HUES6 (cell line): Measurements from ENCODE around the gene SLC1A4.
"Not testable (repeated sequence)": the region's sequence is repeated elsewhere in the genome, so short reads cannot be mapped to it uniquely, and the experiment has no call there.

Experiments used
- H3K27ac ChIP-seq: 2 replicates; pipeline ENCODE4 v1.7.0; 2013; ENCODE audit warnings: low read depth, mild to moderate bottlenecking, low read length, inconsistent platforms
- H3K27me3 ChIP-seq: 2 replicates; pipeline ENCODE4 v1.6.1; 2013; ENCODE audit warnings: low read length; ENCODE audit not compliant: control insufficient read depth, insufficient read depth
- H3K36me3 ChIP-seq: 2 replicates; pipeline ENCODE4 v1.6.1; 2013; ENCODE audit warnings: low read length; ENCODE audit not compliant: control insufficient read depth, insufficient read depth
- H3K4me1 ChIP-seq: 2 replicates; pipeline ENCODE4 v1.6.1; 2013; ENCODE audit warnings: low read length; ENCODE audit not compliant: control insufficient read depth, insufficient read depth
- H3K4me3 ChIP-seq: 2 replicates; pipeline ENCODE4 v1.5.1; 2013; ENCODE audit warnings: low read depth, low read length
- H3K9ac ChIP-seq: one replicate; pipeline ENCODE4 v1.6.1; 2013; ENCODE audit warnings: mild to moderate bottlenecking, low read length
- H3K9me3 ChIP-seq: 2 replicates; pipeline ENCODE4 v1.6.1; 2013; ENCODE audit warnings: low read depth, low read length; ENCODE audit not compliant: control insufficient read depth, insufficient read depth

The SLC1A4 gene

DNA sequence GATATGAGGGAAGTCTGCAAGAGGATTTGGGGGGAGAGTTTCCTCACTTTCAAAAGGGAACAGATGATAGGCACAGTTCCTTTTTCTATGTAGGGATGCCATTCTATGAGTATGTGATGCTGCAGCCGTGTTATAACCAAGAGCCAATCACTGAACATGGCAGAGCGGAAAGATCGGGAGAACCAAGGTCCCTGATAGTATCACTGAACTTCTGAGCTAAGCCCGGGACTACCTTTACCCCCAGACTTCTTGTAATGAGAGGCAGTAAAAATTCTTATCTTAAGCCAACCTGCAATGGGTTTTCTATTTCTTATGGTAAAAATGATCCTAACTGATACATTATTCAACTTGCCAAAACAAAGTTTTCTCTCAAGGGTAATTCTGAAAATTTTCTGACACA lies 21.6 kb upstream of the SLC1A4 start:
- Histone ChIP-seq H3K9ac (no peak overlapping the region), H3K9me3 (no peaks in the 10 kb centered on the region), H3K27ac (no peak overlapping the region), H3K4me3 (no peak overlapping the region), H3K4me1 (no peaks in the 10 kb centered on the region), H3K27me3 (no peaks in the 10 kb centered on the region), H3K36me3 (no peaks in the 10 kb centered on the region)

DNA sequence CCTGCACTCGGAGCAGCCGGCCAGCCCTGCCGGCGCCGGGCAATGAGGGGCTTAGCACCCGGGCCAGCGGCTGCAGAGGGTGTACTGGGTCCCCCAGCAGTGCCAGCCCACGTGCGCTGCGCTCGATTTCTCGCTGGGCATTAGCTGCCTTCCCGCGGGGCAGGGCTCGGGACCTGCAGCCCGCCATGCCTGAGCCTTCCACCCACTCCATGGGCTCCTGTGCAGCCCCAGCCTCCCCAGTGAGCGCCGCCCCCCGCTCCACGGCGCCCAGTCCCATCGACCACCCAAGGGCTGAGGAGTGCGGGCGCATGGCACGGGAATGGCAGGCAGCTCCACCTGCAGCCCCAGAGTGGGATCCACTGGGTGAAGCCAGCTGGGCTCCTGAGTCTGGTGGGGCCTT lies 20.1 kb upstream of the SLC1A4 start:
- H3K4me3 ChIP-seq, H3K4me1 ChIP-seq, H3K9me3 ChIP-seq, H3K36me3 ChIP-seq, H3K9ac ChIP-seq, H3K27ac ChIP-seq, H3K27me3 ChIP-seq: not testable (repeated sequence)

DNA sequence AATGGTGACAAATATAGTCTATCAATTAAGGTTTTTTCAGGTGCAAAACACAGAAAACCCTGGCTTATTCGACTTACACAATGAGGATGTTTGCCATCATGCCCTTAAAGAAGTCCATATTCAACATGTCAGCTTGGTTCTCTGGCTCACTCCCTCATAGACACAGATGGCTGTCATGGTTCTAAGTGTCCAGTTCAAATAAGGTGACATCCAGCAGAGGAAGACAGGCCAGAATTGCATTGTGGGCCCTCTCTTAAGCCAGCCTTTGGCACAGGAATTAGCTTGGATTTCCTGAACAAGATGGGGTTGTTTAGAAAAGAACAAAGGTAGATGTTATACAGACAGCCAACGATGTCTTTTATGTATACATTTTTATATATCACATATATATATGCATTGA lies 18.7 kb upstream of the SLC1A4 start:
- Histone ChIP-seq H3K27me3 (no peaks in the 10 kb centered on the region), H3K9me3 (no peaks in the 10 kb centered on the region), H3K27ac (no peak overlapping the region), H3K9ac (no peak overlapping the region), H3K4me3 (no peak overlapping the region), H3K4me1 (peaks cover 15% of the 10 kb centered on the region), H3K36me3 (no peaks in the 10 kb centered on the region)

DNA sequence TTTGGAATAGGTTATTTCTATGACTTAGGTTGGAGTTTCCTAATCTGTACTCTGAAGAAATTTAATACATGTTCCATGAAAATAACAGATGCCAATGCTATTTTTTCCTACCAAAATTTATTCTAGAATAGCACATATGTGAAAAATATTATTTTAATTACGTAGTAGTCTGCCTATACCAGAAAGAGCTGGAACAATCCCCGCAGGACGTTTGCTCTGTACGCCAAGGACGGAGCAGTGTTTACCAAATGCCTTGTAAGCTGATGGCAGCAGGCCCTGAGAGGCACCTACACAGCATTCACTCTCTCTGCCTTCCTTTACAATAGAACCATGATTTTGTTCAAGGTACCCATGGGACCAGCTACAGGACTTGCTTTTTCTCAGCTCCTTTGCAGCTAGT lies 16.8 kb upstream of the SLC1A4 start:
- Histone ChIP-seq H3K4me1 (peaks cover 15% of the 10 kb centered on the region), H3K36me3 (no peaks in the 10 kb centered on the region), H3K9ac (no peak overlapping the region), H3K9me3 (no peaks in the 10 kb centered on the region), H3K27ac (no peak overlapping the region), H3K27me3 (no peaks in the 10 kb centered on the region), H3K4me3 (no peak overlapping the region)

DNA sequence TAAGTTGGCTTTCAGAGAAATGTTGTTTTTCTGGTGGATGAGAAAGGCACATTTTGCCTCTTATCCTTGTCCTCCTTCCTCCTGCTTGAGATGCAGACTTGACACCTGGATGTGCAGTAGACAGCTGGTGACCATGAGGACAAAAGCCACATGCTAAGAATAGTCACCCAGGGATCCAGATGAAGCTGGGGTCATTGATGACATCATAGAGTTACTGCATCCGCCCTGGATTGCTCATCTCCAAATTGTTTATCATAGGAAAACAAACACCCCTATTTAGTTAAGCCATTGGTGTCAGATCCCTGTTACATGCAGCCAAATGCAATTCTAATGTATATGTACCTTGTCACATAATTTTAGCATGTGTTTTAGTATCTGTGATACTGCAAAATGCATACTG lies 16.3 kb upstream of the SLC1A4 start:
- H3K27me3 ChIP-seq = no peaks in the 10 kb centered on the region
- H3K4me3 ChIP-seq = no peak overlapping the region
- H3K4me1 ChIP-seq = peaks cover 15% of the 10 kb centered on the region
- no peak overlapping the region for H3K9ac ChIP-seq
- no peaks in the 10 kb centered on the region for H3K9me3 ChIP-seq
- H3K27ac ChIP-seq = no peak overlapping the region
- no peaks in the 10 kb centered on the region for H3K36me3 ChIP-seq

DNA sequence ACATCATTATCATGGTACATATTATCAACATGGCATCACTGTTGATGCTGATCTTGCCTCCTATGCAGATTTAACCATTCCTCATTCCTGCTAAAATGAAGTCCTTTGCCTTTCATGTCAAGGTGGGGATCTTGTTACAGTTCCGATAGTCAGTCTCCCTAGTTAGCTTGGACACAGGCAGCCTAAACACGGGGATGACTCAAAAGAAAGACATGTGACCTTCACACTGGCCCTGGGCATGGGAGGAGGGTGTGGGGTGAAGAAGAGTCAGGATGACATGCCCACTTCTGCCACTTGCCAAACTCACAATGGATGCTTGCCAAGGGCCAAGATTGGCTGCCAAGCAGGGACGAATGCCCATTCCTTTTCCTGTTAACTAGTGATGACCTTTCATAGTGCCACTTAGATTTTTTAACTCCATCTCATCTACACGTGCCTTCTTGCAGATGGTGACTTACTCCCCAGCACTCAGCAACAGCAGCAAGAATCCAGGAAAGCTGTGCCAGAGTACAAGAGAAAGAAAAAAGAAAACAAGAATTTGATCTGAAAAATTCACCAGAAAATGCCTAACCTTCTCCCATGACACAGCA lies 13.9 kb upstream of the SLC1A4 start:
- H3K27ac ChIP-seq = no peak overlapping the region

GRCh38 chr2:64976276-64976675 lies 12.9 kb upstream of the SLC1A4 start:
- Histone ChIP-seq H3K4me3 (no peak overlapping the region), H3K27me3 (no peaks in the 10 kb centered on the region), H3K4me1 (peaks cover 15% of the 10 kb centered on the region), H3K9ac (no peak overlapping the region), H3K27ac (no peak overlapping the region), H3K9me3 (no peaks in the 10 kb centered on the region), H3K36me3 (no peaks in the 10 kb centered on the region)

More for the DNA sequence above, 13.9 kb upstream of the SLC1A4 start:
- Histone ChIP-seq H3K27me3 (no peaks in the 10 kb centered on the region), H3K9ac (no peak overlapping the region), H3K4me3 (no peak overlapping the region), H3K36me3 (no peaks in the 10 kb centered on the region), H3K9me3 (no peaks in the 10 kb centered on the region), H3K4me1 (peaks cover 15% of the 10 kb centered on the region)

- Histone ChIP-seq H3K4me1 (peaks cover 15% of the 10 kb centered on the region), H3K36me3 (no peaks in the 10 kb centered on the region), H3K4me3 (no peak overlapping the region), H3K27ac (no peak overlapping the region), H3K9ac (no peak overlapping the region), H3K9me3 (no peaks in the 10 kb centered on the region), H3K27me3 (no peaks in the 10 kb centered on the region)
Observed at GRCh38 chr2:64978514-64979268, 10.5 kb upstream of the SLC1A4 start.

- H3K4me1 ChIP-seq = peaks cover 8% of the 10 kb centered on the region
Observed at GRCh38 chr2:64979744-64980143, 9.5 kb upstream of the SLC1A4 start.

GRCh38 chr2:64980183-64980582 lies 9.0 kb upstream of the SLC1A4 start:
- Histone ChIP-seq H3K9ac (no peak overlapping the region), H3K4me1 (peaks cover 3% of the 10 kb centered on the region), H3K9me3 (no peaks in the 10 kb centered on the region), H3K27ac (no peak overlapping the region), H3K27me3 (peaks cover 3% of the 10 kb centered on the region; the same call in 1 of the 2 replicates), H3K36me3 (no peaks in the 10 kb centered on the region), H3K4me3 (no peak overlapping the region)

More at GRCh38 chr2:64979744-64980143, 9.5 kb upstream of the SLC1A4 start:
- H3K9ac ChIP-seq = no peak overlapping the region
- H3K9me3 ChIP-seq = no peaks in the 10 kb centered on the region
- H3K27me3 ChIP-seq = no peaks in the 10 kb centered on the region
- no peak overlapping the region for H3K27ac ChIP-seq
- H3K36me3 ChIP-seq = no peaks in the 10 kb centered on the region
- no peak overlapping the region for H3K4me3 ChIP-seq

- Histone ChIP-seq H3K27me3 (peaks cover 24% of the 10 kb centered on the region), H3K4me3 (no peak overlapping the region), H3K36me3 (no peaks in the 10 kb centered on the region), H3K9me3 (no peaks in the 10 kb centered on the region), H3K4me1 (no peaks in the 10 kb centered on the region; the same call in 1 of the 2 replicates), H3K27ac (no peak overlapping the region), H3K9ac (no peak overlapping the region)
Observed at GRCh38 chr2:64982311-64982857, 6.8 kb upstream of the SLC1A4 start.
